Neural cell (in vitro differentiated cells): ENCODE data around the gene KCNH5. TPM values are rescaled to one million over a fixed set of nuclear protein-coding genes. Genes with fewer than 3 reads are reported as not detected.

Experiments used
- H2AFZ ChIP-seq: fragments of 200-600, 300-800 bp; sonication (generic), shearing (Covaris generic); 2 replicates; pipeline ENCODE4 v1.6.0; 2014; ENCODE audit warnings: low read depth, mild to moderate bottlenecking, antibody characterized with exemption, low read length, moderate library complexity
- H3F3A ChIP-seq: fragments of 200-600 bp; shearing (Covaris generic); 2 replicates; pipeline ENCODE4 v1.6.1; 2016; ENCODE audit warnings: mild to moderate bottlenecking, moderate library complexity, mixed read lengths, antibody characterized with exemption, low read length; ENCODE audit not compliant: insufficient read depth, poor library complexity, severe bottlenecking
- H3K27ac ChIP-seq: fragments of 200-600, 300-800 bp; sonication (generic), shearing (Covaris generic); 2 replicates; pipeline ENCODE4 v1.5.1; 2014; ENCODE audit warnings: mild to moderate bottlenecking, low read length, moderate library complexity
- H3K27me3 ChIP-seq: fragments of 300-800, 200-600 bp; sonication (generic), shearing (Covaris generic); 2 replicates; pipeline ENCODE4 v1.6.0; 2014; ENCODE audit warnings: mild to moderate bottlenecking, low read depth, low read length, moderate library complexity; ENCODE audit not compliant: insufficient read depth
- H3K36me3 ChIP-seq: fragments of 300-800, 200-600 bp; sonication (generic), shearing (Covaris generic); 2 replicates; pipeline ENCODE4 v1.5.1; 2014; ENCODE audit warnings: mild to moderate bottlenecking, antibody characterized with exemption, low read length, moderate library complexity; ENCODE audit not compliant: insufficient read depth
- H3K4me2 ChIP-seq: fragments of 300-800, 200-600 bp; sonication (generic), shearing (Covaris generic); 2 replicates; pipeline ENCODE4 v1.6.0; 2014; ENCODE audit warnings: mild to moderate bottlenecking, low read length
- H3K4me3 ChIP-seq: fragments of 300-800, 200-600 bp; sonication (generic), shearing (Covaris generic); 2 replicates; pipeline ENCODE4 v1.5.1; 2014; ENCODE audit warnings: mild to moderate bottlenecking, low read length, moderate library complexity
- H3K79me2 ChIP-seq: fragments of 200-600 bp; shearing (Covaris generic); replicated peaks from 2 replicates; pipeline ENCODE4 v1.6.0; 2014; ENCODE audit warnings: mild to moderate bottlenecking, low read length, moderate library complexity; ENCODE audit not compliant: insufficient read depth
- H3K9ac ChIP-seq: fragments of 300-800, 200-600 bp; sonication (generic), shearing (Covaris generic); 2 replicates; pipeline ENCODE4 v1.6.1; 2016; ENCODE audit warnings: mild to moderate bottlenecking, low read length, mixed read lengths
- H3K9me2 ChIP-seq: fragments of 200-600 bp; shearing (Covaris generic); 2 replicates; pipeline ENCODE4 v1.6.1; 2016; ENCODE audit warnings: mild to moderate bottlenecking, low read length, mixed read lengths; ENCODE audit not compliant: insufficient read depth
- H3K9me3 ChIP-seq: fragments of 200-600, 300-800 bp; sonication (generic), shearing (Covaris generic); 2 replicates; pipeline ENCODE4 v1.6.1; 2016; ENCODE audit warnings: mild to moderate bottlenecking, mixed run types, low read length, moderate library complexity, mixed read lengths
- H4K20me1 ChIP-seq: fragments of 200-600 bp; shearing (Covaris generic); 2 replicates; pipeline ENCODE4 v1.6.1; 2016; ENCODE audit warnings: mild to moderate bottlenecking, mixed run types; ENCODE audit not compliant: insufficient read depth
- EP300 ChIP-seq: fragments of 450-650 bp; conservative IDR thresholded peaks from 2 replicates; pipeline ENCODE4 v1.6.1; 2014; ENCODE audit warnings: antibody characterized with exemption, mild to moderate bottlenecking, moderate library complexity; ENCODE audit not compliant: poor library complexity, severe bottlenecking
- EZH2 ChIP-seq: fragments of 200-600, 300-800 bp; shearing (Covaris generic), sonication (generic); IDR thresholded peaks from 2 replicates; pipeline ENCODE4 v1.6.1; 2014; ENCODE audit warnings: antibody characterized with exemption, low read length, borderline replicate concordance, mild to moderate bottlenecking; ENCODE audit not compliant: insufficient read depth, poor library complexity, severe bottlenecking
- MXI1 ChIP-seq: fragments of 450-650 bp; conservative IDR thresholded peaks from 2 replicates; pipeline ENCODE4 v1.6.1; 2014; ENCODE audit warnings: antibody characterized with exemption, mild to moderate bottlenecking; ENCODE audit not compliant: poor library complexity, severe bottlenecking
- POLR2AphosphoS5 ChIP-seq: IDR thresholded peaks from 2 replicates; pipeline ENCODE4 v1.6.1; 2012
- RAD21 ChIP-seq: fragments of 450-650 bp; conservative IDR thresholded peaks from 2 replicates; pipeline ENCODE4 v1.6.1; 2014; ENCODE audit warnings: antibody characterized with exemption, mild to moderate bottlenecking, moderate library complexity
- SMC3 ChIP-seq: fragments of 450-650 bp; conservative IDR thresholded peaks from 2 replicates; pipeline ENCODE4 v1.6.1; 2014; ENCODE audit warnings: antibody characterized with exemption, mild to moderate bottlenecking, moderate library complexity; ENCODE audit not compliant: poor library complexity
- TAF1 ChIP-seq: IDR thresholded peaks from 2 replicates; pipeline ENCODE4 v1.6.1; 2012; ENCODE audit warnings: low read depth
- polyA plus RNA-seq: library from polyadenylated mRNA; depleted of rRNA; stranded (reverse); fragments of >200 nt; gene quantifications from 2 replicates; pipeline ENCODE4 v1.2.3, GENCODE V29; 2014
- TF ChIP-seq, protein P1 (sequence below): IDR thresholded peaks from 2 replicates; pipeline ENCODE4 v1.6.1; 2012; ENCODE audit warnings: borderline replicate concordance
- TF ChIP-seq, protein P2 (sequence below): fragments of 450-650 bp; IDR thresholded peaks from 2 replicates; pipeline ENCODE4 v1.5.1; 2014; ENCODE audit warnings: antibody characterized with exemption, mild to moderate bottlenecking, moderate library complexity; ENCODE audit not compliant: poor library complexity, severe bottlenecking

Gene KCNH5
- polyA plus RNA-seq, 1 donor from 2014 or later, result 0.95 TPM

GRCh38 chr14:63051301-63051700 lies 6.0 kb upstream of the KCNH5 start:
- no peak overlapping the region for H3K4me3 ChIP-seq
- TF ChIP-seq POLR2AphosphoS5, result no peak
- TF ChIP-seq EZH2, result no peak
- no peak for TF ChIP-seq SMC3
- TF ChIP-seq, protein P1, sequence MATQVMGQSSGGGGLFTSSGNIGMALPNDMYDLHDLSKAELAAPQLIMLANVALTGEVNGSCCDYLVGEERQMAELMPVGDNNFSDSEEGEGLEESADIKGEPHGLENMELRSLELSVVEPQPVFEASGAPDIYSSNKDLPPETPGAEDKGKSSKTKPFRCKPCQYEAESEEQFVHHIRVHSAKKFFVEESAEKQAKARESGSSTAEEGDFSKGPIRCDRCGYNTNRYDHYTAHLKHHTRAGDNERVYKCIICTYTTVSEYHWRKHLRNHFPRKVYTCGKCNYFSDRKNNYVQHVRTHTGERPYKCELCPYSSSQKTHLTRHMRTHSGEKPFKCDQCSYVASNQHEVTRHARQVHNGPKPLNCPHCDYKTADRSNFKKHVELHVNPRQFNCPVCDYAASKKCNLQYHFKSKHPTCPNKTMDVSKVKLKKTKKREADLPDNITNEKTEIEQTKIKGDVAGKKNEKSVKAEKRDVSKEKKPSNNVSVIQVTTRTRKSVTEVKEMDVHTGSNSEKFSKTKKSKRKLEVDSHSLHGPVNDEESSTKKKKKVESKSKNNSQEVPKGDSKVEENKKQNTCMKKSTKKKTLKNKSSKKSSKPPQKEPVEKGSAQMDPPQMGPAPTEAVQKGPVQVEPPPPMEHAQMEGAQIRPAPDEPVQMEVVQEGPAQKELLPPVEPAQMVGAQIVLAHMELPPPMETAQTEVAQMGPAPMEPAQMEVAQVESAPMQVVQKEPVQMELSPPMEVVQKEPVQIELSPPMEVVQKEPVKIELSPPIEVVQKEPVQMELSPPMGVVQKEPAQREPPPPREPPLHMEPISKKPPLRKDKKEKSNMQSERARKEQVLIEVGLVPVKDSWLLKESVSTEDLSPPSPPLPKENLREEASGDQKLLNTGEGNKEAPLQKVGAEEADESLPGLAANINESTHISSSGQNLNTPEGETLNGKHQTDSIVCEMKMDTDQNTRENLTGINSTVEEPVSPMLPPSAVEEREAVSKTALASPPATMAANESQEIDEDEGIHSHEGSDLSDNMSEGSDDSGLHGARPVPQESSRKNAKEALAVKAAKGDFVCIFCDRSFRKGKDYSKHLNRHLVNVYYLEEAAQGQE, result no peak
- TF ChIP-seq, protein P2, sequence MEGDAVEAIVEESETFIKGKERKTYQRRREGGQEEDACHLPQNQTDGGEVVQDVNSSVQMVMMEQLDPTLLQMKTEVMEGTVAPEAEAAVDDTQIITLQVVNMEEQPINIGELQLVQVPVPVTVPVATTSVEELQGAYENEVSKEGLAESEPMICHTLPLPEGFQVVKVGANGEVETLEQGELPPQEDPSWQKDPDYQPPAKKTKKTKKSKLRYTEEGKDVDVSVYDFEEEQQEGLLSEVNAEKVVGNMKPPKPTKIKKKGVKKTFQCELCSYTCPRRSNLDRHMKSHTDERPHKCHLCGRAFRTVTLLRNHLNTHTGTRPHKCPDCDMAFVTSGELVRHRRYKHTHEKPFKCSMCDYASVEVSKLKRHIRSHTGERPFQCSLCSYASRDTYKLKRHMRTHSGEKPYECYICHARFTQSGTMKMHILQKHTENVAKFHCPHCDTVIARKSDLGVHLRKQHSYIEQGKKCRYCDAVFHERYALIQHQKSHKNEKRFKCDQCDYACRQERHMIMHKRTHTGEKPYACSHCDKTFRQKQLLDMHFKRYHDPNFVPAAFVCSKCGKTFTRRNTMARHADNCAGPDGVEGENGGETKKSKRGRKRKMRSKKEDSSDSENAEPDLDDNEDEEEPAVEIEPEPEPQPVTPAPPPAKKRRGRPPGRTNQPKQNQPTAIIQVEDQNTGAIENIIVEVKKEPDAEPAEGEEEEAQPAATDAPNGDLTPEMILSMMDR, result no peak
- TF ChIP-seq TAF1, result no peak
- no peak for TF ChIP-seq EP300
- TF ChIP-seq RAD21, result no peak
- TF ChIP-seq MXI1, result no peak
- H3K79me2 ChIP-seq, result no peaks in the 10 kb centered on the region
- H3K9ac ChIP-seq, result no peak overlapping the region
- H4K20me1 ChIP-seq, result no peaks in the 10 kb centered on the region
- H3K36me3 ChIP-seq, result no peaks in the 10 kb centered on the region
- no peak overlapping the region for H2AFZ ChIP-seq
- H3K4me2 ChIP-seq, result no peak overlapping the region
- H3K9me3 ChIP-seq, result no peaks in the 10 kb centered on the region
- peaks cover 12% of the 10 kb centered on the region for H3K27me3 ChIP-seq
- H3K27ac ChIP-seq, result no peak overlapping the region
- H3F3A ChIP-seq, result no peaks in the 10 kb centered on the region
- no peaks in the 10 kb centered on the region for H3K9me2 ChIP-seq

GRCh38 chr14:63050694-63051093 lies 5.4 kb upstream of the KCNH5 start:
- peaks cover 18% of the 10 kb centered on the region for H3K27me3 ChIP-seq

More at GRCh38 chr14:63050694-63051093, 5.4 kb upstream of the KCNH5 start:
- TF ChIP-seq, protein P1, result no peak
- TF ChIP-seq, protein P2, result no peak
- TF ChIP-seq POLR2AphosphoS5, result no peak
- TF ChIP-seq MXI1, result no peak
- no peak for TF ChIP-seq TAF1
- no peak for TF ChIP-seq SMC3
- TF ChIP-seq EZH2, result no peak
- TF ChIP-seq RAD21, result no peak
- no peak for TF ChIP-seq EP300
- no peaks in the 10 kb centered on the region for H3K79me2 ChIP-seq
- H3K9me3 ChIP-seq, result no peaks in the 10 kb centered on the region
- H3K9me2 ChIP-seq, result no peaks in the 10 kb centered on the region
- no peak overlapping the region for H3K4me2 ChIP-seq
- no peak overlapping the region for H3K27ac ChIP-seq
- H4K20me1 ChIP-seq, result no peaks in the 10 kb centered on the region
- no peaks in the 10 kb centered on the region for H3K36me3 ChIP-seq
- no peaks in the 10 kb centered on the region for H3F3A ChIP-seq
- no peak overlapping the region for H3K9ac ChIP-seq
- H2AFZ ChIP-seq, result no peak overlapping the region
- H3K4me3 ChIP-seq, result no peak overlapping the region
